Urinary bladder (tissue), 4 donors: ENCODE measurements around the gene JADE3. TPM values are rescaled to one million over a fixed set of nuclear protein-coding genes. Genes with fewer than 3 reads are reported as not detected.

ENCODE experiments used
- DNase-seq: peaks from one replicate; pipeline ENCODE4 v3.0.0-alpha.2; 2015; ENCODE audit errors: extremely low spot score
- H3K27ac ChIP-seq: one replicate; pipeline ENCODE4 v1.5.1; 2013; ENCODE audit warnings: low read depth, mild to moderate bottlenecking, moderate library complexity
- H3K36me3 ChIP-seq: one replicate; pipeline ENCODE4 v1.6.1; 2013; ENCODE audit warnings: mild to moderate bottlenecking, moderate library complexity; ENCODE audit not compliant: insufficient read depth
- H3K4me1 ChIP-seq: one replicate; pipeline ENCODE4 v1.6.1; 2013; ENCODE audit warnings: mild to moderate bottlenecking, moderate library complexity; ENCODE audit not compliant: insufficient read depth
- H3K4me3 ChIP-seq: one replicate; pipeline ENCODE4 v1.5.1; 2013; ENCODE audit warnings: low read depth, low read length
- WGBS: extraction: QIAGEN DNeasy Blood & Tissue Kit; methylation state at CpG from one replicate; pipeline ENCODE4 v1.1.7; 2013; 5-methylcytosine and 5-hydroxymethylcytosine counted together
- polyA plus RNA-seq: library from polyadenylated mRNA; stranded (reverse); fragments of 200-250 nt; gene quantifications from one replicate; pipeline ENCODE4 v1.2.3, GENCODE V29; 2013
- small RNA-seq: library from RNA; depleted of rRNA; stranded (forward); fragments of <200 nt; gene quantifications from one replicate; pipeline ENCODE3, GENCODE V24; 2014
- total RNA-seq: library from RNA; depleted of rRNA; stranded (reverse); fragments of >200 nt; gene quantifications from one replicate; pipeline ENCODE4 v1.2.3, GENCODE V29; 2014
- donor health status: healthy with polysubstance abuse.
- donor health status: healthy.

Gene JADE3
- total and polyA plus RNA-seq, 2 donors: 5.8 to 9.0 TPM

- DNase-seq: no peak
- Histone ChIP-seq H3K36me3 (no peaks in the 10 kb centered on the region), H3K27ac (no peak overlapping the region), H3K4me3 (no peak overlapping the region), H3K4me1 (no peaks in the 10 kb centered on the region)
- 82% methylated on average over 5 of the region's 5 CpGs for WGBS
Observed at GRCh38 chrX:47080915-47081236, 168.7 kb downstream of the JADE3 start.

DNA sequence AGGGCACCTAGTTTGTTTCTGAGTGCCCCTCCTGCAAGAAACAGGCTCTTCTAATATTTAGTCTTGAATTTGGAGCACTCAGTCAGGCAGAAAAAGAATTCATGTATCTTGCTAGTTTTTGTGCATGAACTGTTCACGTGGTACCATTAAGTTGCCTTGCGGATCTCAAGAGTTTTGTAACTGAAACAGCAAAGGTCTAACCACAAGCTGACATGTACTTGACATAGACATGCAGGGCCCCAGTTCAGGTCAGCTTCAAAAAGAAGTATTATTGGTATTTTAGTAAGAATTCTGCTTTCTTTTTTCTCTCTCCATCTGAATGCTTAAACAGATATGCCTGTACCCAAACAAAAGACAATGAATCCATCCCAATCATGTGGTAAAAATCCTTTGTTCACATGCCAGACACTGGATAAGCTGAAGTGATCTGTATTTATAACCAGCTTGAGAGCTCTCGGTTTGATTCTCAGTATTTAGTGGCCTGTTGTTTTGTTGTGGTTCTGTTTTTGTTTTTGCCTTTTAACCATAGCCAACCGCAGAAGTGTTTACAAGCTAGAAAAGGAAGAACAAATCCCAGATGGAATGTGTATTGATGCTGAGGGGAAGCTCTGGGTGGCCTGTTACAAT, 179.0 kb downstream of the JADE3 start:
- Histone ChIP-seq H3K36me3 (no peaks in the 10 kb centered on the region), H3K4me3 (no peak overlapping the region), H3K4me1 (no peaks in the 10 kb centered on the region), H3K27ac (no peak overlapping the region)
- no peak for DNase-seq
- 44% methylated on average over 4 of the region's 4 CpGs for WGBS

GRCh38 chrX:47093248-47093647, 181.0 kb downstream of the JADE3 start:
- DNase-seq: no peak
- H3K27ac ChIP-seq: no peak overlapping the region
- H3K4me1 ChIP-seq: no peaks in the 10 kb centered on the region
- no peak overlapping the region for H3K4me3 ChIP-seq
- WGBS: 10% methylated on average over 1 of the region's 1 CpG
- H3K36me3 ChIP-seq: no peaks in the 10 kb centered on the region

DNA sequence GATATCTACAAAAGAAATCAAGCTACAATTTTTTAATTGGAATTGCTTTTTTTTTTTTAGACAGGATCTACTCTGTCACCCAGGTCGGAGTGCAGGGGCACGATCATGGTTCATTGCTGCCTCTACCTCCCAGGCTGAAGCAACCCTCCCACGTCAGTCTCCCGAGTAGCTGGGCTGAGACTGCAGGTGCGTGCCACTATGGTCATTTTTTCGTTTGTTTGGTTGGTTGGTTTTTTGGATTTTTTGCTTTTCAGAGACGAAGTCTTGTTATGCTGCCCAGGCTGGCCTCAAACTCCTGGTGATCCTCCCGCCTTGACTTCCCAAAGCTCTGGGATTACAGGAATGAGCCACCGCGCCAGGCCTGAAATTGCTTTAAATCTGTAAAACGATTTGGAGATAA, 181.6 kb downstream of the JADE3 start:
- DNase-seq: no peak
- Histone ChIP-seq H3K27ac (no peak overlapping the region), H3K36me3 (no peaks in the 10 kb centered on the region), H3K4me1 (no peaks in the 10 kb centered on the region), H3K4me3 (no peak overlapping the region)
- WGBS: 91% methylated on average over 11 of the region's 11 CpGs

DNA sequence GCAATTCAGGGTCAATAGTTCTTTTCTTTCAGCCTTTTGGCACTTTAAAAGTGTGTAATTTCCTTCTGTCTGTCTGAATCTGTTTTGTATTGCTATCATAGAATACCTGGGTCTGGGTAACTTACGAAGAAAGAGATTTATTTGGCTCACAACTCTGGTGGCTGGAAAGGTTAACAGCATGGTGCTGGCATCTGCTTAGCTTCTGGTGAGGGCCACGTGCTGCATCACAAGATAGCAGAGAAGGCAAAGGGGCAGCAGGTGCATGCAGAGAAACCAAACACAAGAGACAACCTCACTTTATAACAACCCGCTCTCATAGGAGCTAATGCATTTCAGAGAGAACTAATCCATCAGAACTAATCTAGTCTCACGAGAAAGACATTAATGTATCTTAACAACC, 184.8 kb downstream of the JADE3 start:
- no peak for DNase-seq
- Histone ChIP-seq H3K4me1 (no peaks in the 10 kb centered on the region), H3K27ac (no peak overlapping the region), H3K36me3 (no peaks in the 10 kb centered on the region), H3K4me3 (no peak overlapping the region)
- WGBS: 82% methylated on average over 4 of the region's 4 CpGs

GRCh38 chrX:47098338-47099094, 186.3 kb downstream of the JADE3 start:
- no peak for DNase-seq

DNA sequence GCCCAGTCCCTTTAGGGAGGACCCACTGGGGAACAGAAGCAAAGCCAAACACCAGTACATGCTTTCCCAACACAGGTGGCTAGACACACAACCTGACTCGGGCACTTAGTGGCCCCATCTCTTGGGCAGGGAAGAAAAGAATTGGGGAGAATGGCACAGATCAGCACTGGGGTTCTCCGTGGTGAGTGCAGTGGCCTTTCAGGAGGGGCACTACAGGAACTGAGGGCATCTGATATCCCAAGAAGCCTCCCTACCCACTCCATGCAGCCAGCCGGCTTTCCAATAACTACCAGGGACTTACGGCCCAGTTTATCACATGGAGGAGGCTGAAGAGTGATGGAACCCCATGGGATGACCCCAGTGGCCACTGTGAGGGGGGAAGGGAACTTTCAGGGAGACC, 189.0 kb downstream of the JADE3 start:
- no peak for DNase-seq
- H3K4me1 ChIP-seq: no peaks in the 10 kb centered on the region

More at GRCh38 chrX:47098338-47099094, 186.3 kb downstream of the JADE3 start:
- Histone ChIP-seq H3K4me1 (no peaks in the 10 kb centered on the region), H3K4me3 (no peak overlapping the region), H3K27ac (no peak overlapping the region), H3K36me3 (no peaks in the 10 kb centered on the region)
- 60% methylated on average over 2 of the region's 2 CpGs for WGBS

More for the DNA sequence above, 189.0 kb downstream of the JADE3 start:
- WGBS: 88% methylated on average over 4 of the region's 4 CpGs
- no peak overlapping the region for H3K4me3 ChIP-seq
- H3K27ac ChIP-seq: no peak overlapping the region
- H3K36me3 ChIP-seq: no peaks in the 10 kb centered on the region

Small RNA genes lying within 50 kb of the gene (small RNA-seq; reads per million reads assigned to genes)
- not detected for gene RNU6-1189P

Other genes with a start within 250 kb of the JADE3 start
- 4.1 TPM for gene SLC9A7, start 153.3 kb upstream of the JADE3 start, total RNA-seq
- 0.61 TPM for gene SLC9A7, start 153.3 kb upstream of the JADE3 start, polyA plus RNA-seq
- 32.9 TPM for gene RP2, start 75.4 kb upstream of the JADE3 start, total RNA-seq
- gene RP2, start 75.4 kb upstream of the JADE3 start, polyA plus RNA-seq: 7.5 TPM
- gene RGN, start 166.0 kb downstream of the JADE3 start, total RNA-seq: 4.8 TPM
- 7.2 TPM for gene RGN, start 166.0 kb downstream of the JADE3 start, polyA plus RNA-seq
- 47.5 TPM for gene NDUFB11, start 232.3 kb downstream of the JADE3 start, total RNA-seq
- gene NDUFB11, start 232.3 kb downstream of the JADE3 start, polyA plus RNA-seq: 73.6 TPM
- gene RBM10, start 232.8 kb downstream of the JADE3 start, total RNA-seq: 22.4 TPM
- gene RBM10, start 232.8 kb downstream of the JADE3 start, polyA plus RNA-seq: 34.7 TPM